Right atrium auricular region (tissue), 2 donors: Measurements from ENCODE around the gene EXT2. TPM values are rescaled to one million over a fixed set of nuclear protein-coding genes. Genes with fewer than 3 reads are reported as not detected.
A peak's percentile ranks its signal among the peaks of the same experiment; 100 is the strongest.

Experiments used
- DNase-seq: peaks from one replicate; pipeline ENCODE4 v3.0.0-alpha.2; 2019; ENCODE audit warnings: low spot score
- H3K27ac ChIP-seq, 2 donors: fragments of 200-600 bp; sonication (generic); 1 replicate in 1 of 2; 2 replicates in 1 of 2; pipeline ENCODE4 v1.5.1; 2016 to 2019
- H3K27me3 ChIP-seq, 2 donors: fragments of 200-600 bp; sonication (generic); one replicate each; pipeline versions ENCODE4 v1.5.1 to v1.6.0; 2017 to 2019
- H3K36me3 ChIP-seq: fragments of 200-600 bp; sonication (generic); one replicate; pipeline ENCODE4 v1.5.1; 2016
- H3K4me1 ChIP-seq, 2 donors: fragments of 200-600 bp; sonication (generic); one replicate each; pipeline versions ENCODE4 v1.5.1 to v1.6.0; 2017 to 2019
- H3K4me3 ChIP-seq, 2 donors: fragments of 200-600 bp; sonication (generic); 1 replicate in 1 of 2; 2 replicates in 1 of 2; pipeline ENCODE4 v1.5.1; 2017 to 2019; ENCODE audit warnings: mild to moderate bottlenecking in 1 of 2, moderate library complexity in 1 of 2
- H3K9me3 ChIP-seq, 2 donors: fragments of 200-600 bp; sonication (generic); one replicate each; pipeline ENCODE4 v1.5.1; 2019
- CTCF ChIP-seq, 2 donors: fragments of 200-600 bp; sonication (generic); IDR thresholded peaks; one replicate each; pipeline ENCODE4 v1.5.1; 2019; ENCODE audit warnings: antibody characterized with exemption in 2 of 2
- total RNA-seq, 2 donors: library from RNA; depleted of rRNA; stranded (reverse); fragments of >200 nt; gene quantifications; one replicate each; pipeline ENCODE4 v1.1.0, GENCODE V29; 2016

EXT2 gene
- total RNA-seq, 2 donors from 2014 or later, result 37.2 to 45.2 TPM

GRCh38 chr11:44096360-44097185 is 1.1 kb downstream of the EXT2 start:
- DNase-seq, result no peak
- Histone ChIP-seq H3K4me1 (peaks cover 0 to 15% of the 10 kb centered on the region in 2 donors), H3K36me3 (no peaks in the 10 kb centered on the region), H3K4me3 (peak overlapping the region; percentile 70 to 92), H3K27me3 (no peaks in the 10 kb centered on the region), H3K9me3 (no peaks in the 10 kb centered on the region), H3K27ac (peak overlapping the region in 1 of 2 donors; percentile 80)
- no peak for TF ChIP-seq CTCF (IDR thresholded peaks at IDR 0.05)

- Histone ChIP-seq H3K4me1 (peaks cover 0 to 15% of the 10 kb centered on the region in 2 donors), H3K4me3 (no peak overlapping the region), H3K27me3 (no peaks in the 10 kb centered on the region), H3K27ac (no peak overlapping the region), H3K36me3 (no peaks in the 10 kb centered on the region), H3K9me3 (no peaks in the 10 kb centered on the region)
- no peak for DNase-seq
- no peak for TF ChIP-seq CTCF (IDR thresholded peaks at IDR 0.05)
Observed at GRCh38 chr11:44097821-44098220, 2.3 kb downstream of the EXT2 start.

- Histone ChIP-seq H3K27me3 (no peaks in the 10 kb centered on the region), H3K36me3 (no peaks in the 10 kb centered on the region), H3K4me3 (no peak overlapping the region), H3K27ac (no peak overlapping the region), H3K9me3 (no peaks in the 10 kb centered on the region), H3K4me1 (peaks cover 0 to 10% of the 10 kb centered on the region in 2 donors)
- no peak for TF ChIP-seq CTCF (IDR thresholded peaks at IDR 0.05)
- no peak for DNase-seq
Observed at GRCh38 chr11:44101098-44101497, 5.6 kb downstream of the EXT2 start.

DNA sequence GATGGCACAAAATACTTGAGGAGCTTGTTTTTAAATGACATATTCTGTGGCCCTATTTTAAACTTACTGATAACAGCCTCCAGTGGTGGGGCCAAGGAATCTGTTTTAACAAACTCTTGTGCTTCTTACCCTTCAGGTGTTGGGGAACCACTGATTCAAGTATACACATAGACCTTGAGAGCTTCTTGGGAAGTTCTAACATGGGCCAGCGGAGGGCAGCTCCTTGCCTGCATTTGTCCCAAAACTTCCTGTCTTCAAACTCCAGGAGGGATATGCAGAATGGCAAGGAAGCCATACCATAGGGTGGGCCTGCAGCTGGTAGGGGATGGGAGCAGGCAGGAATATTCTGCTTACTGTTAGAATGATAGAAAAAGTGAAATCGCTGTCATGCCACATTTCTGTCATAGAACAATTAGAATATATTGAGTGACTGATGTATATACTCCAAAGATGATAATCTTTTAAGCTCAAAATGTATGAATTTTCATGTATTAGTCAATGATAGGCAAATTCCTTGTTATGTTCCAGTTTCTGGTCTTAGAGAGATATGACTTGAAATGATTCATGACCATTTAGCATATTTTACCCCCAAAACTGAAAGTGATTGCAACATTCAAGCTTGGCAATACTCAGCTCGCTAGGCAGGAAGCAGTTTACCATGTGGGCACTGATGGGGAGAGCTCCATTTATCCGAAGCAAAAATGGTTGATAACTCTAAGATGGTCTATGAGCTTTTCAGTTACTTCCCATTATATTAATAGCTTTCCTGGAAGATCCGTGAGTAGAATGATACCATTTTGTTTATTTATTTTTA is 9.2 kb downstream of the EXT2 start:
- Histone ChIP-seq H3K36me3 (peaks cover 19% of the 10 kb centered on the region), H3K4me1 (peaks cover 0 to 5% of the 10 kb centered on the region in 2 donors), H3K9me3 (no peaks in the 10 kb centered on the region), H3K4me3 (no peak overlapping the region), H3K27me3 (no peaks in the 10 kb centered on the region), H3K27ac (no peak overlapping the region)
- DNase-seq, result no peak
- no peak for TF ChIP-seq CTCF (IDR thresholded peaks at IDR 0.05)

GRCh38 chr11:44108260-44108659 is 12.8 kb downstream of the EXT2 start:
- H3K9me3 ChIP-seq, result no peaks in the 10 kb centered on the region
- no peak for DNase-seq
- peaks cover 24% of the 10 kb centered on the region for H3K36me3 ChIP-seq
- H3K27ac ChIP-seq, result no peak overlapping the region
- H3K4me3 ChIP-seq, result no peak overlapping the region
- peaks cover 0 to 20% of the 10 kb centered on the region in 2 donors for H3K4me1 ChIP-seq
- no peaks in the 10 kb centered on the region for H3K27me3 ChIP-seq
- TF ChIP-seq CTCF (IDR thresholded peaks at IDR 0.05), result no peak
